Urinary bladder (tissue), 4 donors: ENCODE results near the gene HOXA1. TPM values are rescaled to one million over a fixed set of nuclear protein-coding genes. Genes with fewer than 3 reads are reported as not detected.

Experiments
- DNase-seq: peaks from one replicate; pipeline ENCODE4 v3.0.0-alpha.2; 2015; ENCODE audit errors: extremely low spot score
- H3K27ac ChIP-seq: one replicate; pipeline ENCODE4 v1.5.1; 2013; ENCODE audit warnings: low read depth, mild to moderate bottlenecking, moderate library complexity
- H3K36me3 ChIP-seq: one replicate; pipeline ENCODE4 v1.6.1; 2013; ENCODE audit warnings: mild to moderate bottlenecking, moderate library complexity; ENCODE audit not compliant: insufficient read depth
- H3K4me1 ChIP-seq: one replicate; pipeline ENCODE4 v1.6.1; 2013; ENCODE audit warnings: mild to moderate bottlenecking, moderate library complexity; ENCODE audit not compliant: insufficient read depth
- H3K4me3 ChIP-seq: one replicate; pipeline ENCODE4 v1.5.1; 2013; ENCODE audit warnings: low read depth, low read length
- WGBS: extraction: QIAGEN DNeasy Blood & Tissue Kit; methylation state at CpG from one replicate; pipeline ENCODE4 v1.1.7; 2013; 5-methylcytosine and 5-hydroxymethylcytosine counted together
- polyA plus RNA-seq: library from polyadenylated mRNA; stranded (reverse); fragments of 200-250 nt; gene quantifications from one replicate; pipeline ENCODE4 v1.2.3, GENCODE V29; 2013
- total RNA-seq: library from RNA; depleted of rRNA; stranded (reverse); fragments of >200 nt; gene quantifications from one replicate; pipeline ENCODE4 v1.2.3, GENCODE V29; 2014
- donor health status: healthy with polysubstance abuse.
- donor health status: healthy.

Gene HOXA1
- total RNA-seq = 2.0 TPM
- polyA plus RNA-seq = 1.6 TPM

DNA sequence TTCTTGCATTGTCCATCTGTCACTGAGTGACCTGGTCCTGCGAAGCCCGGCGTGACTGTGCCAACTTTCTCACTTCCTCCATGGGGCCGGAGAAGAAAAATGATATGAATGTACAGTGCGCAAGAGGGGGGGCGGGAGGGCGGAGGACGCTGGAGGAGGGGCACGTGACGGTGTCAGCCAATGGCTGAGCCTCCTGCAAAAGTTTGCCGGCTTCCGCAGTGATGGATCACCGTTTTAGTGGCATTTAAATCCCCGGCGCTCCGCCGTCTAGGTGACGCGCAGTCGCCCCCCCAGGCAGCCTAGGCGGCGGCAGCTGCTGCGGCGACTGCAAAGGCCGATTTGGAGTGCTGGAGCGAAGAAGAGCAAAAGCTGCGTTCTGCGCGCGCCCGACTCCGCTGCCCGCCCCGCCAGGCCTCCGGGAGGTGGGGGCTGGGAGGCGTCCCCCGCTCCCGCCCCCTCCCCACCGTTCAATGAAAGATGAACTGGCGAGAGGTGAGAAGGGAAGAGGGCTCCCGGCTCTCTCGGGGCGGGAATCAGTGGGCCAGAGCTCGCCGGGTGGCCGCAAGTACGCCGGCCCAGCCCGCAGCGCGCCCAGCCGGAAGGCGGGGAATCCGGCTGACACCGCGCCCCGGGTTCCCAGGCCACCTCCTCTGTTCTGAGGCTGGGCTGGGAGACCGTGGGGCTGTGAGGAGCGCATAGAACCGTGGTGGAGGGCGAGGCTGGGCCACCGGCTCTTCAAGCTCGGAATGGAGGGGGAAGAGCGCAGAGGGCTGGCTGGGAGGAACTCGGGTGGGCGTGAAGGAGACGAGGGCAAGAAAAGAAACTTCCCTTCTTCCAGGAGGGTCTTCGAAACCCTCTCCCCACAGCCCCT is at the start of gene HOXA1:
HOXA1 (minus strand) TSS at position 104 of the 871 bp plus-strand sequence; CDS start at position 16, 88 bp downstream.
- no peaks in the 10 kb centered on the region for H3K36me3 ChIP-seq
- peak within 1 kb of the TSS; percentile 91 for H3K27ac ChIP-seq
- no peak for DNase-seq
- no peaks in the 10 kb centered on the region for H3K4me1 ChIP-seq
- peak within 1 kb of the TSS; percentile 93 for H3K4me3 ChIP-seq
- under 1% methylated on average over 68 of the region's 68 CpGs for WGBS

DNA sequence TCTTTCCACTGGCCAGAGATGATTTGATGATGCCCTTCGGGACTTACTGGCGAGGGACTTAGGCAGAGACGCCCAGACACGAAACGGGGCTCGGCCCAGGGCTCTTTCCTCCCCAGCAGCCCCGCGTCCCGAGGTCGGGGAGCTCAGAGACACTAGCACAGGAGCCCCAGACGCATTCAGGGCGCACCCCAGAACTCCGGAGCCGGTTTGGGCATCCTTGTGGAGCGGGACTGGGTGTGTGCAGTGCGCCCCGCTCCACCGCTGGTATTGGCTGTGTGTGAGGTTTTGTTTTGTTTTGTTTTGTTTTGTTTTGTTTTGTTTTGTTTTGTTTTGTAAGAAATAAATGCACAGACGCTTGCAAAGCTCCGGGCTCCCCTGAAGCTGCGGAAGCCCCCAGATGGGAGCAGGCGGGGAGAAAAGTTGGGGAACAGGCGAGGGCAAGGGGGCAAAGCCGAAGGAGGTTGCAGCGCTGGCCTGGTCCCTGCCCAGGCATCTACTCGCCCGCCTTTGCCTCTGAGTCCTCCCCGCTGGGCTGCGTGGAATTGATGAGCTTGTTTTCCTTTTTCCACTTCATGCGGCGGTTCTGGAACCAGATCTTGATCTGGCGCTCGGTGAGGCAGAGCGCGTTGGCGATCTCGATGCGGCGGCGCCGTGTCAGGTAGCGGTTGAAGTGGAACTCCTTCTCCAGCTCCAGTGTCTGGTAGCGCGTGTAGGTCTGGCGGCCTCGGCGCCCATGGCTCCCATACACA is 49.5 kb upstream of the HOXA1 start:
- peaks cover 3% of the 10 kb centered on the region for H3K36me3 ChIP-seq
- no peak overlapping the region for H3K27ac ChIP-seq
- no peak for DNase-seq
- 84% methylated on average over 47 of the region's 47 CpGs for WGBS
- H3K4me1 ChIP-seq = no peaks in the 10 kb centered on the region
- H3K4me3 ChIP-seq = no peak overlapping the region

DNA sequence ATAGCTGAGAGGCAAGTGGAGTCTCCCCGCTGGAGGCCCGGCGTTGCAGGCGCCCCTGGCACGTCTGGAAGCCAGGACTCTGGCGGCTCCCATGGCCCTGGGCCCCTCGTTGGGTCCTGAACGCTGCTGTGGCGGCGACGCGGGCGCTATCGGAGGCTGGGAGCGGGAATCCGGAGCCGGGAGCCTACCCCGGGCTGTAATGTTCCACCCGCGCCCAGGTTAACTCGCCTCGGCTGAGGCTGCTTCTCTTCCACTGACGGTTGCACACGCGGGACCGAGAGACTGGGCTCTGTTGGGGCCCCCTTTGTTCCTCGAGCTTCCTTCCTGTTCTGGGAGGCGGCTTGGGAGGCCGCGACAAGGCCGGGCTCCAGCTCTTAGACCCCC is 49.0 kb upstream of the HOXA1 start:
- H3K4me3 ChIP-seq = no peak overlapping the region

DNA sequence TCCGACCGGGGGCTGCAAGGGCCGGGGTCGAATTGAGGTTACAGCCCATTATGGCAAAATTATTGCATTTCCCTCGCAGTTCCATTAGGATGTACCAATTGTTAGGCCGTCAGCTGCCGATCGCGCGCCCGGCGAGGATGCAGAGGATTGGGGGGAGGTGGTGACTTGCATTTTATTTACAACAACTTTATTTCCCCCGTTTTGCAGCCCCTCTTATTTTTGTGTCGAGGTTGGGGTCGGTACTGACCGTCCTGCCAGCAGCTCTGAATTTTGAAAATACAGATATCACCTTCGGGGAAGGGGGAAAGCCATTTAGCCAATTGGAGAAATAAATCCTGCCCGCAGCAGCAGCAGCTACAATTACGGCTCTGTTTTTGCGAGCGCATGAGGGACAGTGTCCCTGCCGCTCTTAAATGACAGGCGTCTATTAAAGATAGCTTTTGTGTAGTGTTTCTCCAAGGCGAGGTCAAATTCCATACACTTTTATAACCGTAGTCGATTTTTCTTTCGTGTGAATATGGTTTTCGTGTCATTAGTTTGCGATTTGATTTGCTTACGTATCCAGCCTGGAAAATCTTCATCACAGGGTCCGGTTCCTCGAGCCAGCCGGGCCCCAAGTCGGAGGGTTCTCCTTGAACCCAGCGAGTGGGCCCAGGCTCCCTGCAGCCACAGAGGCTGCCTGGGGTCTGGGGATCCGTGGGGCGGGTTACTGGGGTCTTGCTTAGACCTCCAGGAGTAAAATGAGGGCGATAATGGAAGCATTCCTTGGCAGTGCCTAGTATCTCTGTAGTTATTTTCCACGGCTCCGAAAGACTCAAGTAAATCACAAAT is 48.4 kb upstream of the HOXA1 start:
- H3K27ac ChIP-seq = no peak overlapping the region
- no peak for DNase-seq
- no peaks in the 10 kb centered on the region for H3K4me1 ChIP-seq
- H3K36me3 ChIP-seq = peaks cover 3% of the 10 kb centered on the region
- 79% methylated on average over 40 of the region's 40 CpGs for WGBS
- no peak overlapping the region for H3K4me3 ChIP-seq

More for the DNA sequence above, 49.0 kb upstream of the HOXA1 start:
- peaks cover 3% of the 10 kb centered on the region for H3K36me3 ChIP-seq
- H3K27ac ChIP-seq = no peak overlapping the region
- H3K4me1 ChIP-seq = no peaks in the 10 kb centered on the region
- WGBS = 74% methylated on average over 31 of the region's 31 CpGs
- DNase-seq = no peak

DNA sequence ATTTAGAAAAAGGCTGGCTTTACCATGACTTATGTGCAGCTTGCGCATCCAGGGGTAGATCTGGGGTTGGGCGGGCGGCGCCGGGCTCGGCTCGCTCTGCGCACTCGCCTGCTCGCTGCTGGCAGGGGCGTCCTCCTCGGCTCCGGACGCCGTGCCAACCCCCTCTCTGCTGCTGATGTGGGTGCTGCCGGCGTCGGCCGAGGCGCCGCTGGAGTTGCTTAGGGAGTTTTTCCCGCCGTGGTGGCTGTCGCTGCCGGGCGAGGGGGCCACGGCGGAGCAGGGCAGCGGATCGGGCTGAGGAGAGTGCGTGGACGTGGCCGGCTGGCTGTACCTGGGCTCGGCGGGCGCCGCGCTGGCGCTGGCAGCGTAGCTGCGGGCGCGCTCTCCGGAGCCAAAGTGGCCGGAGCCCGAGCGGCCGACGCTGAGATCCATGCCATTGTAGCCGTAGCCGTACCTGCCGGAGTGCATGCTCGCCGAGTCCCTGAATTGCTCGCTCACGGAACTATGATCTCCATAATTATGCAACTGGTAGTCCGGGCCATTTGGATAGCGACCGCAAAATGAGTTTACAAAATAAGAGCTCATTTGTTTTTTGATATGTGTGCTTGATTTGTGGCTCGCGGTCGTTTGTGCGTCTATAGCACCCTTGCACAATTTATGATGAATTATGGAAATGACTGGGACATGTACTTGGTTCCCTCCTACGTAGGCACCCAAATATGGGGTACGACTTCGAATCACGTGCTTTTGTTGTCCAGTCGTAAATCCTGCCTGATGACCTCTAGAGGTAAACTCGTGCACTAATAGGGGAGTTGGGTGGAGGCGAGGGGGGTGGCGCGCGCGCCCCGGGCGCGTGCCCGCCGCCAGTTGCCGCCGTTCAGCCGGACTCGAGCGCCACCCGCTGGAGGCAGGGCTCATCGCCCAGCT is 47.5 kb upstream of the HOXA1 start, which contains the start of gene HOXA5:
HOXA5 (minus strand) TSS at position 659 of the 927 bp plus-strand sequence; CDS start at position 585, 74 bp downstream.
- no peak for DNase-seq
- Histone ChIP-seq H3K27ac (peak within 1 kb of the TSS; percentile 72), H3K4me1 (no peaks in the 10 kb centered on the region), H3K4me3 (peak within 1 kb of the TSS; percentile 41), H3K36me3 (peaks cover 3% of the 10 kb centered on the region)
- 58% methylated on average over 86 of the region's 86 CpGs for WGBS

DNA sequence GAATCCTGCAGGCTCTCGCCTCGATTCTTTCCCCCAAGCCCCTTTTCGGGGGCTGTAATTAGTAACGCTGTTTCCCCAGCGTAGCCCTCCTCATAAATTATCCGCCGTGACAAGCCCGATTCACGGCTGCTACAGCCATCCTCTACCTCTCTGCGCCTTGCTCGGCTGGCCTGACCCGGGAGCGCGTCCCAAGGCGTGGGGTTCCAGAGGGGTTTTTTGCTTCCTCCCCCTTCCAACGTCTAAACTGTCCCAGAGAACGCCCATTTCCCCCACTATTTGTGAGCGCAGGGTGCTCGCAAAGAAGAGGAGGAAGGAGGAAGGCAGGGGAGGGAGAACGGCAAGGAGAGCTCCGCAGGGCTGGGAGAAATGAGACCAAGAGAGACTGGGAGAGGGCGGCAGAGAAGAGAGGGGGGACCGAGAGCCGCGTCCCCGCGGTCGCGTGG is 46.8 kb upstream of the HOXA1 start:
- H3K36me3 ChIP-seq = peaks cover 3% of the 10 kb centered on the region
- no peak for DNase-seq
- H3K4me1 ChIP-seq = no peaks in the 10 kb centered on the region
- peak overlapping the region; percentile 41 for H3K4me3 ChIP-seq
- 61% methylated on average over 29 of the region's 29 CpGs for WGBS
- H3K27ac ChIP-seq = peak overlapping the region; percentile 55

DNA sequence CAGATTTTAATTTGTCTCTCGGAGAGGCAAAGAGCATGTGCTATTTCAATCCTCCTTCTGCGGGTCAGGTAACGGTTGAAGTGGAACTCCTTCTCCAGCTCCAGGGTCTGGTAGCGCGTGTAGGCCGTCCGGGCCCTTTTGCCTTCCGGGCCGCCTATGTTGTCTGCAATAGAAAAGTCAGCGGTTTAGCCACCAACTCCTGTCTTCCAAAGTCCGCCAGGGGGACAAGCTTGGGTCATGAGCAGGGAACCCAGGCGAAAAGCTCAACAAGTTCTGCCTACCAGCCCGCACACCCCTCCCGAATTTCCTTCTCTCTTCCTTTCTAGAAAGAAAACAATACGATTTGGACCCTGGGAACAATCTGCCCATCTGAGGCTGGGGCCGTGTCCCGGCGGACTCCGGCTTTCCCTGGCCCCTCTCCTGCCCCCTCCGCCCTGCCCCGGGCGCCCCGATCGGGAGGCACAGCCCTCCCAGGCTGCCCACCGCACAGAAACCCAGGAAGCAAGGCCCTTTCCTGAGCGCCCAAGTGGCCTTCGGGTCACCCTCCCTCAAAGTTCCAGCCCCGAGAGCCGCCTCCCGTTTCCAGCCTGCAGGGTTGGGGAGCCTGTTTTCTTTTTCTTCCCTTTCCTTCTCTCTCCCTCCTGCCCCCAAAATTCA is 46.3 kb upstream of the HOXA1 start:
- peak overlapping the region; percentile 41 for H3K4me3 ChIP-seq
- no peak for DNase-seq
- 75% methylated on average over 30 of the region's 30 CpGs for WGBS
- H3K4me1 ChIP-seq = no peaks in the 10 kb centered on the region
- H3K27ac ChIP-seq = peak overlapping the region; percentile 55
- peaks cover 3% of the 10 kb centered on the region for H3K36me3 ChIP-seq

GRCh38 chr7:27141137-27141922 is 45.5 kb upstream of the HOXA1 start:
- Histone ChIP-seq H3K36me3 (peaks cover 3% of the 10 kb centered on the region), H3K27ac (no peak overlapping the region), H3K4me1 (no peaks in the 10 kb centered on the region), H3K4me3 (peak overlapping the region; percentile 41)
- WGBS = 88% methylated on average over 18 of the region's 18 CpGs
- DNase-seq = no peak

DNA sequence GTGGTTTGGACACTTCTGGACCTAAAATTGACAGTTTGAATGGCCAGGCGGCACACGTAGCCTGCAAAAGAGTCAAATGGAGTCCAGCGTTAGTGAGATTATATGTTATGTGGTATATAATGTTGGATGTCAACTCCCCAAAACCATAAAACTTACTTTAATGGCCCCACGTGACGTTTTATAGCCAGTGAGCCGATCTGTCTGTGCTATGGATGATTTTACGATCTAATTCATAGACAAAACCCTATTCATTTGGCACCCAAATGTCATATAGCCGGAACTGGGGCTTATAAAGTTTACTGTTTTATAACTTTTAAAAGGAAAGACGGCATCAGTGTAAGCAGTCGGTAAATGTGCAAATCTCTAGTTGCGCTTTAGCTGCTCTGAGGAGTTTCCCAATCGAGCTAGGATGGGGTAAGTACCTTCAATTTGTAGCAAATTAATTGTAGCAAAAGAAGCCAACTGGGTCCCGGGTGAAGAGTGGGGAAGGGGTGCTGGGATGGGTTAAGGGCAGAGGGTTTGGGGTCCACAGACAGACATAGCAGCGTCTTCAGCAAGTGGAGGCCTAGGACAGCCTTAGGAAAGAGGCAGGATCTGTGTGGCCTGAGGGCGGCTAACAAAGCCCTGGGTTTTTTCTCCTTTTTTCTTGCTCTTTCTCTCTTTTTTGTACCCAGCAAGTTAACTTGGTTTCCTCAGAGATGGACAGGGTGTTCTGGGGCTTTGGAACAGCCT is 44.5 kb upstream of the HOXA1 start:
- Histone ChIP-seq H3K4me3 (no peak overlapping the region), H3K4me1 (no peaks in the 10 kb centered on the region), H3K27ac (peak overlapping the region; percentile 69), H3K36me3 (peaks cover 3% of the 10 kb centered on the region)
- 82% methylated on average over 15 of the region's 15 CpGs for WGBS
- no peak for DNase-seq

DNA sequence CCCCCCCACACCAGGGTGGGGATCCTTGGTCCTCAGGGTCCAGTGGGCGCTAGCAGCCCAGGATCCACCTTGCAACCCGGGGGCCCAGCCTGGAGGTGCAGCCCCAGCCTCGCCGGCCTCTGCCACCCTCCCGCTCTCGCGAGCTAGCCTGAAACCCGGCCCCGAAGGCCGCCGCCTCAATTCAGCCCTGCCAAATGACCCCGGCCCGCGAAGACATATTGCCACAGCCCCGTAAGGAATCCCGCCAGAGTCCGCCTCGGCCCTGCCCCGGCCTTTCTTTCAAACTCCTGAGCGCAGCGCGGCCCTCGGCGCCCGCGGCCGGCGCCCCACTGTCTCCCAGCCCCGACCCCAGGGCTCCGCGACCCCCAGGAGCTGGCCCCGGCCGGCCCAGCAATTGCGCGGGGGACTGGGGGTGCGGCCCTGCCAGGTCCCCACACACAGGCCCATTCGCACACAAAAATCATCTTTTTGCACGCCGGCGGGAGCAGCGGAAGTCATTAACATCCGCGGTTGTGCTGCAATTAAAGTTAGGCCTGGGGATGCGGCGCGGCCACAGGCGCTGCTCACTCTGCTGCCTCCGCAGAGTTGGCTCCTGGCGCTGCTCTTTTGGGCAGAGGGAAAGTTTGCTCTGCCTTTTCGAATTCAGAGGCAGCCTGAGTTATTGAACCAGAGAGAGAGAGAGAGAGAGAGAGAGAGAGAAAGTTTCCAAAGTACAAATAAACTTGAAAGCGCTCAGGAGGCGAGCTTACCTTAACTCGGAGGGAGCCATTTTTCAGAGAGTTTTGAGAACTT is 43.7 kb upstream of the HOXA1 start:
- no peak for DNase-seq
- H3K4me3 ChIP-seq = peak overlapping the region; percentile 18
- 75% methylated on average over 53 of the region's 53 CpGs for WGBS
- H3K4me1 ChIP-seq = no peaks in the 10 kb centered on the region
- peaks cover 3% of the 10 kb centered on the region for H3K36me3 ChIP-seq
- H3K27ac ChIP-seq = peak overlapping the region; percentile 69
